ENCODE results near the gene CKAP5.
"Not testable (repeated sequence)": the region's sequence is repeated elsewhere in the genome, so short reads cannot be mapped to it uniquely, and the experiment has no call there.

CKAP5 gene

GRCh38 chr11:46850829-46851380 lies 4.8 kb upstream of the CKAP5 start:
- DNase-seq = no peak

GRCh38 chr11:46849631-46850030 lies 3.6 kb upstream of the CKAP5 start:
- DNase-seq = no peak

- no peak for DNase-seq
Measured at GRCh38 chr11:46846510-46846830, 390 bp upstream of the CKAP5 start.

- peak; percentile 8 for DNase-seq
Measured at GRCh38 chr11:46845440-46845739, 690 bp downstream of the CKAP5 start.

GRCh38 chr11:46840116-46840515 lies 6.0 kb downstream of the CKAP5 start:
- DNase-seq = no peak

GRCh38 chr11:46838501-46838900 lies 7.6 kb downstream of the CKAP5 start:
- DNase-seq = no peak

- no peak for DNase-seq
Measured at GRCh38 chr11:46837860-46838259, 8.2 kb downstream of the CKAP5 start.

- no peak for DNase-seq
Measured at GRCh38 chr11:46836870-46837269, 9.2 kb downstream of the CKAP5 start.

GRCh38 chr11:46836431-46836830 lies 9.6 kb downstream of the CKAP5 start:
- no peak for DNase-seq

GRCh38 chr11:46835897-46836296 lies 10.2 kb downstream of the CKAP5 start:
- no peak for DNase-seq

GRCh38 chr11:46834821-46835220 lies 11.3 kb downstream of the CKAP5 start:
- DNase-seq = no peak

- DNase-seq = no peak
Measured at GRCh38 chr11:46832511-46833214, 13.4 kb downstream of the CKAP5 start.

- peak; percentile 6 for DNase-seq
Measured at GRCh38 chr11:46827995-46828394, 18.1 kb downstream of the CKAP5 start.

- DNase-seq = peak; percentile 72
Measured at GRCh38 chr11:46826310-46827044, 19.6 kb downstream of the CKAP5 start.

- DNase-seq = peak; percentile 40
Measured at GRCh38 chr11:46808799-46809431, 37.2 kb downstream of the CKAP5 start.

GRCh38 chr11:46801694-46802470 lies 44.2 kb downstream of the CKAP5 start:
- no peak for DNase-seq

- no peak for DNase-seq
Measured at GRCh38 chr11:46800177-46800576, 45.9 kb downstream of the CKAP5 start.

GRCh38 chr11:46799725-46800124 lies 46.4 kb downstream of the CKAP5 start:
- not testable (repeated sequence) for DNase-seq

GRCh38 chr11:46778416-46778815 lies 67.7 kb downstream of the CKAP5 start:
- no peak for DNase-seq

GRCh38 chr11:46776878-46777277 lies 69.2 kb downstream of the CKAP5 start:
- no peak for DNase-seq

GRCh38 chr11:46769636-46770221 lies 76.4 kb downstream of the CKAP5 start:
- DNase-seq = no peak

- no peak for DNase-seq
Measured at GRCh38 chr11:46766656-46767055, 79.4 kb downstream of the CKAP5 start.

- no peak for DNase-seq
Measured at GRCh38 chr11:46762248-46762647, 83.8 kb downstream of the CKAP5 start.
